ENCODE measurements around the gene RSPRY1.

RSPRY1 gene

GRCh38 chr16:57262841-57263540 lies 76.9 kb downstream of the RSPRY1 start:
- Histone ChIP-seq H3F3A (ENCODE audit: control insufficient read depth, insufficient read depth) (no peaks in the 10 kb centered on the region), H4K20me1 (ENCODE audit: control insufficient read depth, insufficient read depth, low read depth, low read length) (no peaks in the 10 kb centered on the region), H3K9me3 (ENCODE audit: control insufficient read depth, insufficient read depth, low read length) (no peaks in the 10 kb centered on the region), H3K27ac (ENCODE audit: low read depth, low read length) (no peak overlapping the region), H3K79me2 (ENCODE audit: control insufficient read depth, low read length) (no peaks in the 10 kb centered on the region), H3K4me1 (ENCODE audit: control insufficient read depth, low read length) (peaks cover 15% of the 10 kb centered on the region), H3K9me2 (replicated peaks; ENCODE audit: control insufficient read depth, low read length) (no peaks in the 10 kb centered on the region), H3K4me3 (ENCODE audit: low read length) (no peak overlapping the region), H3K36me3 (ENCODE audit: control insufficient read depth, low read length) (no peaks in the 10 kb centered on the region), H3K4me2 (ENCODE audit: low read length) (no peak overlapping the region), H3K27me3 (ENCODE audit: control insufficient read depth, low read length) (no peaks in the 10 kb centered on the region)
- TF ChIP-seq CTCF (IDR thresholded peaks at IDR 0.05; ENCODE audit: low read depth, low read length, poor library complexity, severe bottlenecking) (no peak), EZH2phosphoT487 (IDR thresholded peaks at IDR 0.05; ENCODE audit: borderline replicate concordance, low read length) (no peak)

- no peaks in the 10 kb centered on the region for H4K20me1 ChIP-seq (ENCODE audit: control insufficient read depth, insufficient read depth, low read depth, low read length)
- TF ChIP-seq EZH2phosphoT487 (IDR thresholded peaks at IDR 0.05; ENCODE audit: borderline replicate concordance, low read length) (no peak), CTCF (IDR thresholded peaks at IDR 0.05; ENCODE audit: low read depth, low read length, poor library complexity, severe bottlenecking) (no peak)
- H3K9me3 ChIP-seq (ENCODE audit: control insufficient read depth, insufficient read depth, low read length) = no peaks in the 10 kb centered on the region
- H3K27ac ChIP-seq (ENCODE audit: low read depth, low read length) = no peak overlapping the region
- no peaks in the 10 kb centered on the region for H3K9me2 ChIP-seq (replicated peaks; ENCODE audit: control insufficient read depth, low read length)
- H3K36me3 ChIP-seq (ENCODE audit: control insufficient read depth, low read length) = no peaks in the 10 kb centered on the region
- H3K4me3 ChIP-seq (ENCODE audit: low read length) = no peak overlapping the region
- H3K79me2 ChIP-seq (ENCODE audit: control insufficient read depth, low read length) = no peaks in the 10 kb centered on the region
- H3K27me3 ChIP-seq (ENCODE audit: control insufficient read depth, low read length) = no peaks in the 10 kb centered on the region
- no peak overlapping the region for H3K4me2 ChIP-seq (ENCODE audit: low read length)
- H3K4me1 ChIP-seq (ENCODE audit: control insufficient read depth, low read length) = peaks cover 15% of the 10 kb centered on the region
- no peaks in the 10 kb centered on the region for H3F3A ChIP-seq (ENCODE audit: control insufficient read depth, insufficient read depth)
These were observed 77.6 kb downstream of the RSPRY1 start for GRCh38 chr16:57263541-57264351.

GRCh38 chr16:57264381-57264780 lies 78.3 kb downstream of the RSPRY1 start:
- H3K27me3 ChIP-seq (ENCODE audit: control insufficient read depth, low read length) = no peaks in the 10 kb centered on the region
- H3K9me3 ChIP-seq (ENCODE audit: control insufficient read depth, insufficient read depth, low read length) = no peaks in the 10 kb centered on the region
- H3K4me1 ChIP-seq (ENCODE audit: control insufficient read depth, low read length) = peaks cover 15% of the 10 kb centered on the region
- TF ChIP-seq EZH2phosphoT487 (IDR thresholded peaks at IDR 0.05; ENCODE audit: borderline replicate concordance, low read length) (no peak), CTCF (IDR thresholded peaks at IDR 0.05; ENCODE audit: low read depth, low read length, poor library complexity, severe bottlenecking) (no peak)
- H3F3A ChIP-seq (ENCODE audit: control insufficient read depth, insufficient read depth) = no peaks in the 10 kb centered on the region
- H3K36me3 ChIP-seq (ENCODE audit: control insufficient read depth, low read length) = no peaks in the 10 kb centered on the region
- no peaks in the 10 kb centered on the region for H4K20me1 ChIP-seq (ENCODE audit: control insufficient read depth, insufficient read depth, low read depth, low read length)
- H3K27ac ChIP-seq (ENCODE audit: low read depth, low read length) = no peak overlapping the region
- H3K4me2 ChIP-seq (ENCODE audit: low read length) = no peak overlapping the region
- no peak overlapping the region for H3K4me3 ChIP-seq (ENCODE audit: low read length)
- no peaks in the 10 kb centered on the region for H3K79me2 ChIP-seq (ENCODE audit: control insufficient read depth, low read length)
- no peaks in the 10 kb centered on the region for H3K9me2 ChIP-seq (replicated peaks; ENCODE audit: control insufficient read depth, low read length)

Data from DOHH2 (cell line).